Measurements from ENCODE around the gene SEMA4A. TPM values are rescaled to one million over a fixed set of nuclear protein-coding genes. Genes with fewer than 3 reads are reported as not detected.

Gene SEMA4A
- total RNA-seq, 2 experiments from 2014 or later = 77.8 to 196 TPM

DNA sequence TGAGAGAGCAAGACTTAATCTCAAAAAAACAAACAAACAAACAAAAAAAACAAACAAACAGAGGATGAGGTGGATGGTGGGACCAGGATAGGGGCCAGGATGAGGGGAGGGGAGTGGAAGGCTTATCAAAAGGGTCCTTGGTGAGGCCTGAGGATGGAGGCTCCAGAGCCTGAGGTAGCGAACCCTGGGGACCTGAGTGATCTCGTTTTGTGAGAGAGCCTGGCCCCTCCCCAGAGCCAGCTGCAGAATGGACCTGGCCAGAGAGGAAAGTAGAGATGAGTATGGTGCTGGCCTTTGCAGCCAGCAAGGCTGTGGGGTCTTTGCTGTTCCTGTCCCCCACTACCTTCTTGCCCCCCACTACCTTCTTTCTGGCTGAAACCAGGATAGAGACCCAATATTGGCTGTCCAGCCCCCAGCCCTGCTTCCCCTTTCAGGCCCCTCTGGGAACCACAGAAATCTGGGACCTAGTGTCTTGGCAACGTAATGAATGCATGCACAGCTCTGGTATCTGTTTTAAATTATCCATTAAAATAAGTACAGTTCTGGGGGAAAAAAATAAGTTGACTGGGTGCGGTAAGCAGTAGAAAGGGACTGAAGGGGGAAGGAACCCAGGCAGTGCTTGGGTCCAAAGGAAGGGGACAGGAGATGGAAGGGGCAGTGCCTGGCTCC is 40.0 kb upstream of the SEMA4A start:
- no peak for TF ChIP-seq EZH2phosphoT487 (IDR thresholded peaks at IDR 0.05; ENCODE audit: borderline replicate concordance, low read depth, low read length)
- TF ChIP-seq, protein P1, sequence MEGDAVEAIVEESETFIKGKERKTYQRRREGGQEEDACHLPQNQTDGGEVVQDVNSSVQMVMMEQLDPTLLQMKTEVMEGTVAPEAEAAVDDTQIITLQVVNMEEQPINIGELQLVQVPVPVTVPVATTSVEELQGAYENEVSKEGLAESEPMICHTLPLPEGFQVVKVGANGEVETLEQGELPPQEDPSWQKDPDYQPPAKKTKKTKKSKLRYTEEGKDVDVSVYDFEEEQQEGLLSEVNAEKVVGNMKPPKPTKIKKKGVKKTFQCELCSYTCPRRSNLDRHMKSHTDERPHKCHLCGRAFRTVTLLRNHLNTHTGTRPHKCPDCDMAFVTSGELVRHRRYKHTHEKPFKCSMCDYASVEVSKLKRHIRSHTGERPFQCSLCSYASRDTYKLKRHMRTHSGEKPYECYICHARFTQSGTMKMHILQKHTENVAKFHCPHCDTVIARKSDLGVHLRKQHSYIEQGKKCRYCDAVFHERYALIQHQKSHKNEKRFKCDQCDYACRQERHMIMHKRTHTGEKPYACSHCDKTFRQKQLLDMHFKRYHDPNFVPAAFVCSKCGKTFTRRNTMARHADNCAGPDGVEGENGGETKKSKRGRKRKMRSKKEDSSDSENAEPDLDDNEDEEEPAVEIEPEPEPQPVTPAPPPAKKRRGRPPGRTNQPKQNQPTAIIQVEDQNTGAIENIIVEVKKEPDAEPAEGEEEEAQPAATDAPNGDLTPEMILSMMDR (conservative IDR thresholded peaks at IDR 0.05; ENCODE audit: low read length) = no peak
- no TSS peak for BruUV-seq (replicated peaks)
- intact Hi-C loops (cut with micrococcal nuclease; ENCODE audit: unreplicated experiment) = no loop called here
- Histone ChIP-seq H3K9me2 (ENCODE audit: insufficient read depth, low read length) (no peaks in the 10 kb centered on the region), H3K4me3 (ENCODE audit: low read depth, low read length, poor library complexity, severe bottlenecking) (no peak overlapping the region), H4K20me1 (ENCODE audit: insufficient read depth, low read length) (no peaks in the 10 kb centered on the region), H3K4me1 (ENCODE audit: insufficient read depth, low read length, poor library complexity, severe bottlenecking) (no peaks in the 10 kb centered on the region), H2AFZ (ENCODE audit: low read length) (no peak overlapping the region), H3K36me3 (ENCODE audit: insufficient read depth, low read length) (no peaks in the 10 kb centered on the region), H3K79me2 (ENCODE audit: insufficient read depth, low read depth, low read length) (no peaks in the 10 kb centered on the region), H3K27ac (ENCODE audit: low read depth, low read length, poor library complexity, severe bottlenecking) (no peak overlapping the region), H3K4me2 (ENCODE audit: low read length) (no peak overlapping the region), H3K9me3 (ENCODE audit: low read length) (no peaks in the 10 kb centered on the region)
- no peak for DNase-seq (ENCODE audit: low spot score)
- POLR2A ChIA-PET = interaction anchor here (0.6 kb wide), 1 partner anchor 20 kb away, joined by 3 read pairs; no protein-coding TSS in a partner anchor
- CTCF ChIA-PET (ENCODE audit: unreplicated experiment) = no interaction called here

DNA sequence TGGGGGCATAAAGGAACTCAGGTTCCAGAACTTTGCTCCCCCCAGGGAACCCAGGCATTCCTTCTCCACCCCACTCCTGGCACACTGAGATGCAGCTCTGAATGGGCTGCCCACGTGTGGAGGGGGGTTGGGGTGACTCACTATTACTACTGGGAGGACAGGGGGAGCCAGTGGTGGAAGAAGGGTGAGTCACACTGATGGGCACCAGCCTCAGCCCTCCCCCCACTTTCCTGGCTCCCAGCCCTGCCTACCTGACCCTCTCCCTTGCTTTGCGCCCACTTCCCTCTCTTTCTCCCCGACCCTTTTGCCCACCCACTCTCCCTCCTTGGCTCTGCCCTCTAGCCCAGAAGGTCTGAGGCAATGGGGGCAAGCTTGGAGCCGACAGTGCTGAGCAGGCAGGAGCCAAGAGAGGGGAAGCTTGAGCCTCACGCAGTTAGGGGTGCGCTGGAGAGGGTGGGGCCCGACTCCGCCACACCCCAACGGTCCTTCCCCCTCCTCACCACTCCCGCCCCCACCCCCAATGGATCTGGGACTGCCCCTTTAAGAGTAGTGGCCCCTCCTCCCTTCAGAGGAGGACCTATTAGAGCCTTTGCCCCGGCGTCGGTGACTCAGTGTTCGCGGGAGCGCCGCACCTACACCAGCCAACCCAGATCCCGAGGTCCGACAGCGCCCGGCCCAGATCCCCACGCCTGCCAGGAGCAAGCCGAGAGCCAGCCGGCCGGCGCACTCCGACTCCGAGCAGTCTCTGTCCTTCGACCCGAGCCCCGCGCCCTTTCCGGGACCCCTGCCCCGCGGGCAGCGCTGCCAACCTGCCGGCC is 39.1 kb upstream of the SEMA4A start, which contains the start of gene LMNA:
LMNA (plus strand) TSS at position 611 of the 818 bp plus-strand sequence. CDS start 208 bp downstream, outside the sequence.
- Histone ChIP-seq H3K36me3 (ENCODE audit: insufficient read depth, low read length) (no peaks in the 10 kb centered on the region), H3K4me1 (ENCODE audit: insufficient read depth, low read length, poor library complexity, severe bottlenecking) (no peaks in the 10 kb centered on the region), H2AFZ (ENCODE audit: low read length) (no peak within 1 kb of the TSS), H3K4me3 (ENCODE audit: low read depth, low read length, poor library complexity, severe bottlenecking) (no peak within 1 kb of the TSS), H3K79me2 (ENCODE audit: insufficient read depth, low read depth, low read length) (no peaks in the 10 kb centered on the region), H3K9me3 (ENCODE audit: low read length) (no peaks in the 10 kb centered on the region), H3K27ac (ENCODE audit: low read depth, low read length, poor library complexity, severe bottlenecking) (no peak within 1 kb of the TSS), H3K9me2 (ENCODE audit: insufficient read depth, low read length) (no peaks in the 10 kb centered on the region), H4K20me1 (ENCODE audit: insufficient read depth, low read length) (no peaks in the 10 kb centered on the region), H3K4me2 (ENCODE audit: low read length) (peak within 1 kb of the TSS; percentile 43; the same call in 1 of the 2 replicates)
- no peak for DNase-seq (ENCODE audit: low spot score)
- ChIA-PET POLR2A (interaction anchor here (0.6 kb wide), 1 partner anchor 21 kb away, joined by 3 read pairs; no protein-coding TSS in a partner anchor), CTCF (ENCODE audit: unreplicated experiment) (interaction anchor here (0.6 kb wide), 1 partner anchor 100 kb away, joined by 3 read pairs; no protein-coding TSS in a partner anchor)
- no TSS peak for BruUV-seq (replicated peaks)
- intact Hi-C loops (cut with micrococcal nuclease; ENCODE audit: unreplicated experiment) = no loop called here
- peak; percentile 52; the same call in 1 of the 2 replicates for TF ChIP-seq EZH2phosphoT487 (IDR thresholded peaks at IDR 0.05; ENCODE audit: borderline replicate concordance, low read depth, low read length)
- TF ChIP-seq, protein P1 (conservative IDR thresholded peaks at IDR 0.05; ENCODE audit: low read length) = no peak
